Forelimb muscle (tissue), 1 donor: ENCODE measurements around the gene CLDN4. TPM values are rescaled to one million over a fixed set of nuclear protein-coding genes. Genes with fewer than 3 reads are reported as not detected.
"Not testable (repeated sequence)": the region's sequence is repeated elsewhere in the genome, so short reads cannot be mapped to it uniquely, and the experiment has no call there.

Source experiments
- DNase-seq: peaks from one replicate; pipeline ENCODE4 v3.0.0-alpha.2; 2013; ENCODE audit warnings: low read depth
- polyA plus RNA-seq: library from polyadenylated mRNA; unstranded; fragments of 120-200 nt; gene quantifications from one replicate; pipeline ENCODE4 v1.2.1, GENCODE V29; 2013; ENCODE audit not compliant: insufficient read length

The CLDN4 gene, protein sequence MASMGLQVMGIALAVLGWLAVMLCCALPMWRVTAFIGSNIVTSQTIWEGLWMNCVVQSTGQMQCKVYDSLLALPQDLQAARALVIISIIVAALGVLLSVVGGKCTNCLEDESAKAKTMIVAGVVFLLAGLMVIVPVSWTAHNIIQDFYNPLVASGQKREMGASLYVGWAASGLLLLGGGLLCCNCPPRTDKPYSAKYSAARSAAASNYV
- polyA plus RNA-seq, result 0.49 TPM

DNA sequence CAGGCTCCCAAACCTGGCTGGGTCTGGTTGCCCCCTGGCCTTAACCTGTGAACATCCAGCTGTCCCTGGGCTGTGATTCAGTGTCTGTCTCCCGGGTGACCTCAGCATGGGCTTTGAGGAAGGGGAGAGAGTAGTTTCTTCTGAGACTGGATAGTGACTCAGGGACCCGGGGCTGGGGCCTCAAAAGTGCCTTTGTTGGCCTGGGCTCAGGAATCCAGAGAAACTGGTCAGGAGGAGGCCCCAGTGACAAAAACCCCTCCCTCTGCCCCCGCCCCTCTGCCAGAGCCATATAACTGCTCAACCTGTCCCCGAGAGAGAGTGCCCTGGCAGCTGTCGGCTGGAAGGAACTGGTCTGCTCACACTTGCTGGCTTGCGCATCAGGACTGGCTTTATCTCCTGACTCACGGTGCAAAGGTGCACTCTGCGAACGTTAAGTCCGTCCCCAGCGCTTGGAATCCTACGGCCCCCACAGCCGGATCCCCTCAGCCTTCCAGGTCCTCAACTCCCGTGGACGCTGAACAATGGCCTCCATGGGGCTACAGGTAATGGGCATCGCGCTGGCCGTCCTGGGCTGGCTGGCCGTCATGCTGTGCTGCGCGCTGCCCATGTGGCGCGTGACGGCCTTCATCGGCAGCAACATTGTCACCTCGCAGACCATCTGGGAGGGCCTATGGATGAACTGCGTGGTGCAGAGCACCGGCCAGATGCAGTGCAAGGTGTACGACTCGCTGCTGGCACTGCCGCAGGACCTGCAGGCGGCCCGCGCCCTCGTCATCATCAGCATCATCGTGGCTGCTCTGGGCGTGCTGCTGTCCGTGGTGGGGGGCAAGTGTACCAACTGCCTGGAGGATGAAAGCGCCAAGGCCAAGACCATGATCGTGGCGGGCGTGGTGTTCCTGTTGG, at the start of gene CLDN4:
Gene CLDN4 (plus strand): TSS at position 316 of the 903 bp plus-strand sequence. CDS start 206 bp downstream, at position 522.
- DNase-seq, result no peak

DNA sequence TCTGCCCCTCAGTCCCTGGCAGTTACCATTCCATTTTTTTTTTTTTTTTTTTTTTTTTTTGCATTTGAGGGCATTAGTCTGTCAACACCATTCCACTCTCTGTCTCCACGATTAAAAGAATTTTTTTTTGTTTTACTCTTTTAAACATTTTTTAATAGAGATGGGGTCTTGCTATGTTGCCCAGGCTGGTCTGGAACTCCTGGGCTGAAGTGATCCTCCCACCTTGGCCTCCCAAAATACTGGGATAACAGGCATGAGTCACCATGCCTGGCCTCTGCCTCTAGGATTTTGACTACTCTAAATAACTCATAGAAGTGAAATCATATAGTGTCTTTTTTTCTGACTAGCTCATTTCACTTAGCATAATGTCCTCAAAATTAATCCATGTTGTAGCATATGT, 44.2 kb upstream of the CLDN4 start:
- no peak for DNase-seq

DNA sequence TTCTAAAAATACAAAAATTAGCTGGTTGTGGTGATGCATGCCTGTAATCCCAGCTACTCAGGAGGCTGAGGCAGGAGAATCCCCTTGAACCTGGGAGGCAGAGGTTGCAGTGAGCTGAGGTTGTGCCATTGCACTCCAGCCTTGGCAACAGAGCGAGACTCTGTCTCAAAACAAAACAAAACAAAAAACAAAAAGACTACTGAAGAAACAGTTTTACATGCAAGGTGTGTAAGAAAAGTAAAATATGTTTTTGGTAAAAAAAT, 43.1 kb upstream of the CLDN4 start:
- DNase-seq, result not testable (repeated sequence)

DNA sequence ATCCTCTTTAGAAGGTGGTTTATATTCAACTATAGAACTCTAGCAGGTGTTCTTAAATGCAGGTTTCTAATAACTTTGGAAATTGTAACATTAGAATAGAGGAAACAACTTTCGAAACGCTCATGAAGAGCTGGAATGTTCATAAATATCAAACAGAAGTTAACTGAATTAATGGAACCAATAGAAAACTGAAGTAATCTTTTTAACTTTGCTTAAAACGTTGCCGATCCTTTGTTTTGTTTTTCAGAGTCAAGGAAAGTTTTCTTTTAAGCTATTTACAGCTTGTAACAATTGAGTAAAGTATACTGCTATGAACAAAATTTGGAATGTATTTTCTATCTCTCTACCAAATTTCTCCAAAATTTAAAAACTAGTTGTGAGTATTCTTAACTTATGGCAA, 41.7 kb upstream of the CLDN4 start:
- DNase-seq, result no peak

DNA sequence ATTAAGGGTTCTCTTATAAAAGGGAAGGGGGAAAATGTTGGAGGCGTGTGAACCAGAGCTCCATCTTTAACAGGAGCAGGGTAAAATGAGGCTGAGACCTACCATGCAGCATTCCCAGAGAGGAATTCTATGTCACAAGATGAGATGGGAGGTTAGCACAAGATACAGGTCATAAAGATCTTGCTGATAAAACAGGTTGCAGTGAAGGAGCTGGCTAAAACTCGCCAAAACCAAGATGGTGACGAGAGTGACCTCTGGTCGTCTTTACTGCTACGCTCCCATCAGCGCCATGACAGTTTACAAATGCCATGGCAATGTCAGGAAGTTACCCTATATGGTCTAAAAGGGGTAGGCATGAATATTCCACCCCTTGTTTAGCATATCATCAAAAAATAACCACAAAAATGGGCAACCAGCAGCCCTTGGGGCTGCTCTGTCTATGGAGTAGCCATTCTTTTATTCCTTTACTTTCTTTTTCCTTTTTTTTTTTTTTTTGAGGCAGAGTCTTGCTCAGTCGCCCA, 39.6 kb upstream of the CLDN4 start:
- not testable (repeated sequence) for DNase-seq

DNA sequence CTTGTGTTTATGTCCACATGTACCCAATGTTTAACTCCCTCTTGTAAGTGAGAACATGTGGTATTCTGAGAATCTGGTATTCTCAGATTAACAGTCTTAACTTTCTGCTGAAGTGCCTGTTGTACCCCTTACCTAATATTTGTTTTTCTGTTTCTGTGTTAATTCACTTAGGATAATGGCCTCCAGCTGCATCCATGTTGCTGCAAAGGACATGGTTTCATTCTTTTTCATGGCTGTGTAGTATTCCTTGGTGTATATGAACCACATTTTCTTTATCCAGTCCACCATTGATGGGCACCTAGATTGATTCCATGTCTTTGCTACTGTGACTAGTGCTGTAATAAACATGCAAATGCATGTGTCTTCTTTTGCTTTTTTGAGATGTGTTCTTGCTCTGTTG, 35.6 kb upstream of the CLDN4 start:
- DNase-seq, result not testable (repeated sequence)

DNA sequence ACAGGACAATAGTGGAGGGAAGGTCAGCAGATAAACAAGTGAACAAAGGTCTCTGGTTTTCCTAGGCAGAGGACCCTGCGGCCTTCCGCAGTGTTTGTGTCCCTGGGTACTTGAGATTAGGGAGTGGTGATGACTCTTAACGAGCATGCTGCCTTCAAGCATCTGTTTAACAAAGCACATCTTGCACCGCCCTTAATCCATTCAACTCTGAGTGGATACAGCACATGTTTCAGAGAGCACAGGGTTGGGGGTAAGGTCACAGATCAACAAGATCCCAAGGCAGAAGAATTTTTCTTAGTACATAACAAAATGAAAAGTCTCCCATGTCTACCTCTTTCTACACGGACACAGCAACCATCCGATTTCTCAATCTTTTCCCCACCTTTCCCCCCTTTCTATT, 34.1 kb upstream of the CLDN4 start:
- not testable (repeated sequence) for DNase-seq

DNA sequence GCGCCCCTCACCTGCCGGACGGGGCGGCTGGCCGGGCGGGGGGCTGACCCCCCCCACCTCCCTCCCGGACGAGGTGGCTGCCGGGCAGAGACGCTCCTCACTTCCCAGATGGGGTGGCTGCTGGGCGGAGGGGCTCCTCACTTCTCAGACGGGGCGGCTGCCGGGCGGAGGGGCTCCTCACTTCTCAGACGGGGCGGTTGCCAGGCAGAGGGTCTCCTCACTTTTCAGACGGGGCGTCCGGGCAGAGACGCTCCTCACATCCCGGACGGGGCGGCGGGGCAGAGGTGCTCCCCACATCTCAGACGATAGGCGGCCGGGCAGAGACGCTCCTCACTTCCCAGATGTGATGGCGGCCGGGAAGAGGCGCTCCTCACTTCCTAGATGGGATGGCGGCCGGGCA, 33.6 kb upstream of the CLDN4 start:
- not testable (repeated sequence) for DNase-seq

DNA sequence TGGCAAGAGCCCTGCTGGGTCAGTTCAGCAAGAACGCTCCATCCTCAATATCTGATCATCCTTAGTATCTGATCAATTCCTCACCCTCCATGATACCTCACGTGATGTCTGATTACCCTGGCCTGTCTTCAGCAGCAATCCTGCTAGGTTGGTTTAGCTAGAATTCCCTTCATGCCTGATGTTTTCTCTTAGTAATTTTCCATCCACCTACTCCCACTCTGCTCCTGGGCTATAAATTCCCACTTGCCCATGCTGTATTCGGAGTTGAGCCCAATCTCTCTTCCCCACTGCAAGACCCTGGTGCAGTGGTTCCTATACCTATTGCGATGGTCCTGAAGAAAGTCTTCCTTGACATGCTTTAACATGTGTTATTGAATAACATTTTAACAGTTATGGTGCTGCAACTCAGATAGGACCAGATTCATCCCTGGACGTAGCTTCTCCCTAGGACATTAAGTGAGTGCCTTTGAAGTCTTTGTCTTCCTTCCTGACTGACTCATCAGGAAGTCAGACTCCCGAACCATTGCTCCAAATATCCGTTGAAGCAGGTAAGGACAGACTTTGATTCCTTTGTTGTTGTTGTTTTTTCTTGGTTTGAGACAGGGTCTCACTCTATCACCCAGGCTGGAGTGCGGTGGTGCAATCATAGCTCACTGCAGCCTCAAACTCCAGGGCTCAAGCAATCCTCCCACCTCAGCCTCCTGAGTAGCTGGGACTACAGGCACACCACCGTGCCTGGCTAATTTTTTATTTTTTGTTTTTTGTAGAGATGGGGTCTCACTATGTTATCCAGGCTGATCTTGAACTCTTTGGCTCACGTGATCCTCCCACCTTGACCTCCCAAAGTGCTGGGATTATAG, 31.3 kb upstream of the CLDN4 start:
- DNase-seq, result no peak

DNA sequence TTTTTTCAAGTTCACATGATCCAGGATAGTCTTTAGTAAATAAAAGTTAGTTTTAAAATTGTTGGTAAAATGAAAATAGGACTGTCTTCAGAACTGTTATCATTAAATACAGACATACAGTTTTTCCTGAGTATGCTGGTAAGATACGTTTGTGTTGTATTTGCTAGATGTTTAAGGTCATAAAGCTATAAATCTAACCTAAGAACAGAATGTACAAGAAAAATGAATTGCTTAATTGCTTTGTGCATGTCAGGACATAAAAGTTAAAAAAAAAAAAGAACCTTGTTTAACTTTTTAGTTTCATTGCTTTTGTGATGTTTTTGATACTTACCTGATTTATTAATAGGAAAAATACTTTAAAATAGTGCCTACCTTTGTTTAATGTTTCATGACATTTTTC, 29.2 kb upstream of the CLDN4 start:
- DNase-seq, result no peak

DNA sequence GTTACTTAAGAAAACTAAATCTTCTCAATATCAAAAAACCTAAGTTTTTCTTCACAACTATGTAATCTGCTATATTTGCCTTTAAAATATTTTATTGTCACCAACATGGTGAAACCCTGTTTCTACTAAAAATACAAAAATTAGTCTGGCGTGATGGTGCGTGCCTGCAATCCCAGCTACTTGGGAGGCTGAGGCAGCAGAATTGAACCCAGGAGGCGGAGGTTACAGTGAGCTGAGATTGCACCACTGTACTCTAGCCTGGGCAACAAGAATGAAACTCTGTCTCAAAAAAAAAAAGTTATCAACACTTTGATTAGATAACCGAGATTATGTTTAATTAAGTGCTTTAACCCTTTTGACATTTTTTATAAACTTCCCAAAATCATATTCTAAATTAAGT, 28.3 kb upstream of the CLDN4 start:
- no peak for DNase-seq

DNA sequence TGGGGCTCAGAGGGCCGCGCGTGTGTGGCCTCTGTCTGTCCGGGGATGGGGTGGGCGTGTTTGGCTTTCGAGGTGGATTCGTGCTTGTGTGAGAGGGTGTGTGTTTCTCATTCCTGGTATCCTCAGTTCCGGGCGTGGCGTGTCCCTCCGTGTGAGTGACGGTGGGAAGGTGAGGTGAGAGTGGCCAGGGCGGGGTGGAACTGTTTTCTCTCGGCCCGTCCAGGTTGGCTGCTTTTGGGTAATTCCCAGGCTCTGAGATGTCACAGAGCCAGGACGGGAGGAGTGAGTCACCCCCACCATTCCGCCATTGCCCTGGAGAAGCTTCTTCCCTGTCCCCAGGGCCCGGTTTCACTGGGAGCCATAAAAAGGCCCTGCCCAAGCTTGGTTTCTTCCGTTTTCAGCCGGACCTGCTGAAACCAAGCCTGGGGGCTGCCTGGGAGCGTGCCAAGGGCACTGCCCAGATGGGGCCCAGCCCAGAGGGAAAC, 21.3 kb upstream of the CLDN4 start:
- no peak for DNase-seq

DNA sequence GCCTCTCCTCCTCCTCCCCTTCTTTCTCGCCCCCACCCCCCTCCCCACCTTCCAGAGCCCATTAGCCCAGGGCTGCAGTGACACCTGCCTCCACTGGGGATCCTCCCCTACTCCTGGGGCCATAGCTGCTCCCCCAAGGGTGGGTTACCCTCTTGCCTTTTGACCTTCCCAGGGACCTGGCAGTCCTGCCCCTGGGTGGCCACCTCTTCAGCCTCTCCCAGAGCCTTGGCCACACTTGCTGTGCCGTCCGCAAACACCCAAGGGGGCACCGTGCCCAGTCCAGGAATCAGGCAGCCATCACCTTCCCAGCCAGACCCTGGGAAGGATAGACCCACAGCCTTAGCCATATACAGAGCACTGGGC, 19.8 kb upstream of the CLDN4 start:
- no peak for DNase-seq

DNA sequence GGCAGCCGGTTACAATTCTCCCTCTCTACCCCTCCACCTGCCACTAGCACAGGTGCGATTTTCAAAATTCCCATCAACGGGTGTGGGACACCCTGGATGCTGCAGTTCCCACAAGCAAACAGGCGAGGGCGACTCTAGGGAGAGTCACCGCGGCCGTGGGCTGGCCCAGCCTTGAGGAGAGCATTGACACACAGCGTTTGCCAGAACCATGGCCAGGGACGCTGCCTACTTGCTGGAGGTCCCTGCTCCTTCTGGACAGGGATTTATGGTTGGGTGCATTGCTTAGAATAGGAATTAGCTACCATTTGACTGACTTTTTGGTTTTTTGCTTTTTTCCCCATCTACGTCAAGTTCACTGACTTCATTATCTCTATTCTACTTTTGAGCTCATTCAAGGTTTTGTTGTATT, 19.0 kb upstream of the CLDN4 start:
- DNase-seq, result no peak

DNA sequence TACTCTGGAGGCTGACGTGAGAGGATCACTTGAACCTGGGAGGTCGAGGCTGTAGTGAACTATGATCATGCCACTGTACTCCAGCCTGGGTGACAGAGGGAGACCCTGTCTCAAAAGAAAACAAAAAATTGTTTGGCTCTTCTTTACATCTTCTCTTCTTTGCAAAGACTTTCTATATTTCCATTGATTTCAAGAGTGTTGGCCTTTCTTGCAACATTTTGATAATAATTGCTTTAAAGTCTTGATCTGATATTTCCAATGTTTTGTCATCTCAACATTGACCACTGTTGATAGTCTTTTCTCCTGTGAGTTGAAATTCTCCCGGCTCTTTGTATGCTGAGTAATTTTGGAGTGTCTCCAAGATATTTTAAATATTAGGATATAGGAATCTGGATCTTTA, 17.8 kb upstream of the CLDN4 start:
- DNase-seq, result no peak

DNA sequence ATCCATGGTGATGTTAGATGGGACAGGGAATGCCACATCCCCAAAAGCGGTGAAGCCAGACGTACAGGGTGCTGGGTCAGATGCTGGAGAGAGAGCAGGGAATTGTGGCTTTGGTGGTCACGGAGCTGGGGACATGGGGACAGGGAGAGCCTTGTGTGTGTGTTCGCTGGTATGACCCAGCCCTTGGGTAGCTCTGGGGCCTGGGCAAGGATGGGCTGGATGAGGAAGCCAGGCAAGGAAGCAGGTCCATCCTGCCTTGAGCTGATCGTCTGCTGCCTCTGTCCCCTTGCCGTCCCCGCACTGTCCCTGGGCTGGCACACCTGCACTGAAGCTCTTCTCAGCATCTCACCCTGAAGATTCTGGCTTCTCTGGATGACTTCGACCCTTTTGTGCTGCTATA, 15.4 kb upstream of the CLDN4 start:
- DNase-seq, result no peak

DNA sequence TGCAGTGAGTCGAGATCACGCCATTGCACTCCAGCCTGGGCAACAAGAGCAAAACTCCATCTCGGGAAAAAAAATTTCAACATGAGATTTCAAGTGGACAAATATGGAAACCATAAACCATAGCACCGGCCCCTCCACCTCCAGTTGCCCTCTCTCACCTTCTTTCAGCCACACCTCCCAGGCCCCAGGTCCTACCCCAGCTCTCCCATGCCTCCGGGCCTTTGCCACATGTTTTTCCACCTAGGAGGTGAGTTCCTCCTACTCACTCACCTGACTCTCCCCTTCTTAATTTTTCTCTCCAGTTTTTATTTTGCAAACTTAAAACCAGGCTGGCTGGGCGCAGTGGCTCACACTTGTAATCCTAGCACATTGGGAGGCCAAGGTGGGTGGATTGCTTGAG, 13.7 kb upstream of the CLDN4 start:
- DNase-seq, result no peak

DNA sequence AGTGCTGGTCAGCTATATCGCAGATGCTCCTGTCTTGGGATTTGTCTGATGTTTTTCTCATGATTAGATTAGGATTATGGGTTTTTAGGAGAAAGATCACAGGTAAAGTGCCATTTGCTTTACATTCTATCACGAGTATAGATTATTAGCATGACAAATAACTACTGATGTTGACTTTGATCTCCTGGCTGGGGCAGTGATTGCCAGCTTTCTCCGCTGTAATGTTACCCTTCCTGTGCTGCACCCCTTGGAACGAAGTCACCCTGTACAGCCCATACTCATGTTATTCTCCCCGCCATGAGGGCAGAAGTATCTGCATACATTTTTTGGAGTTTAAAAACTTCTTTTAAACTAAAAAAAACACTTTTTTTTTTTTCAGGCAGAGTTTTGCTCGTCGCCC, 10.8 kb upstream of the CLDN4 start:
- no peak for DNase-seq

DNA sequence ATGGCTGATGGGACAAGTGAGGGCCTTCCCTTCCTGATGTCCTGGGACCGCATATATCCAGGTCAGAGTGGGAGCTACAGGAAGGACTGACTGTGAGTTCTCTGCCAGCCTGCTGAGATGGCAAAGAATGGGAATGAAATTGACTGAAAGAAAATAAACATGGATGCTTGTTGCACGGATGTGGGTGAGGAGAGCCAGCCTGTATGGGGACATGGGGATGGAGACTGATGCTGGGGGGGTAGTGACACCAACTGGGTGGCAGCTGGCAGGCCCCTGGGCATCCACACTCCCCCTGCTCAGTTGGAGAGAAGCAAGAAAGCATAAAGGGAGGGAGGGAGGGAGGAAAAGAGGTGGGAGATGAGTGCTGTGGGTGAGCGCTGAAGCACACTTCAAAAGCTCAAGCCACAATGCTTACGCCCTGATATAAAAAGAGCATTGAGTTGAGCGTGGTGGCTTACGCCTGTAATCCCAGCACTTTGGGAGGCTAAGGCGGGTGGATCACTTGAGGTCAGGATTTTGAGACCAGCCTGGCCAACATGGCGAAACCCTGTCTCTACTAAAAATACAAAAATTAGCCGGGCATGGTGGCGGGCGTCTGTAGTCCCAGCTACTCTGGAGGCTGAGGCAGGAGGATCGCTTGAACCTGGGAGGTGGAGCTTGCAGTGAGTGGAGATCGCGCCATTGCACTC, 9.1 kb upstream of the CLDN4 start:
- DNase-seq, result not testable (repeated sequence)

DNA sequence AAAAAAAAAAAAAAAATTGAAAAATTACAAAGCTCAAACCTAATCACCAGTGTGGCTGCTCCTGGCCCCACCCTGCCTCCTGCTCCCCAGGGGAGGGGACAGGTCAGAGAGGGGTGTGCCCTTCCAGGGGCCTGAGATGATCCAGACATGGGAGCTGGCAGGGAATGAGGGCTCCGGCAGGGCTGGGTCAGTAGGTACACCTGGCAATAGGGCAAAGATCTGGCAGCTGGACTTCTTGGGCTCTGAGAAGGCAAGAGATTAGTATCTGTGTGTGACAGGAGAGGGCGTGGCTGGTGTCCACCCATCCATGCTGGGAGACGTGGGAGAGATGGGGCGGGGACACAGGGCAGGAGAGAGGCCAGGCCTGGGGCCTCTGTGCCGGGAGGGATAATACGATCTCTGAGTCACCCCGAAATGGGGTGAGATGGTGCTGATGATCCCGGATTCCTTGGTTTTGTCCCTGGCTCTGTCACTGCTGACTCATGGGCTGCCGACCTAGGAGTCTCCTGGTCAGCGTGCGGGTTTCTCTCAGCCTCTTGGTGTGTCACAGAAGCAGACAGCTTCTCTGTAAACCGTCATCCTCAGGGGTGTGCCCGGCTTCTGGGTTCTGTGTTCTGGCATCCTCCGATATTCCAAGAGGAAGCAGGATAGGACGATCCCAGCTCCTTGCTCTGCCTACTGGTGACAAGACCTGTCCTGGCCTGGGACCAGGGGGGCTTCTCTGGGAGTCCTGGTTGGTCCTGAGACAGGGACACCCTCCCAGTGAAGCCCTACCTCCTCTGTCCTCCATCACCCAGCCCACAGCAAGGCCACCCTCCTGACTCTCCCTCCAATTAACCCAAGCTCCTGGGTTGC, 8.2 kb upstream of the CLDN4 start:
- no peak for DNase-seq

DNA sequence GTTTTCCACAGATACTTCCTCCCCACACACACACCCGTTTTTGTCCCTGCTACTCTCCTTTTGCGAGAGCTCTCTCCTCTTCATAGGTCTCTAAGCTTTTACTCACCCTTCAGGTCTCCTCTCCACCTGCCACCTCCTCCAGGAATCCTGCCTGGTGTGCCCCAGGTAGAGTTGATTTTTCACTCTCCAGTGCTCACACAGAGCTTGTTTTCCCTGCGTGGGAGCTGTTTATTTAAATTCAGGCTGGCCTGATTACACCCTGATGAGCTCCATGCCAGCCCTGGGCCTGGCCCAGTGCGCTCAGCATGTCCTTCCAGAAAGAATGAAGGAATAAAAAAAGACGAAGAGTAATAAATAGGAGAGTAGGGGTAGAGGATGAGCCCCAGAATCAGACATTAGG, 7.5 kb upstream of the CLDN4 start:
- no peak for DNase-seq
